GM12801 (cell line): Measurements from ENCODE around the gene LEPROT.

Source experiments
- CTCF ChIP-seq: IDR thresholded peaks from one replicate; pipeline ENCODE4 v1.5.1; 2011; ENCODE audit warnings: control low read depth; ENCODE audit not compliant: insufficient read length; ENCODE audit errors: extremely low read depth

The LEPROT gene

GRCh38 chr1:65456481-65456880 is 36.0 kb downstream of the LEPROT start:
- no peak for TF ChIP-seq CTCF

- no peak for TF ChIP-seq CTCF
Observed at GRCh38 chr1:65457868-65458267, 37.4 kb downstream of the LEPROT start.

- TF ChIP-seq CTCF = no peak
Observed at GRCh38 chr1:65458730-65459396, 38.4 kb downstream of the LEPROT start.

GRCh38 chr1:65459397-65459768 is 38.9 kb downstream of the LEPROT start:
- TF ChIP-seq CTCF = no peak

- TF ChIP-seq CTCF = no peak
Observed at GRCh38 chr1:65467536-65467935, 47.1 kb downstream of the LEPROT start.

- no peak for TF ChIP-seq CTCF
Observed at GRCh38 chr1:65469126-65469888, 48.8 kb downstream of the LEPROT start.

GRCh38 chr1:65469889-65470340 is 49.4 kb downstream of the LEPROT start:
- no peak for TF ChIP-seq CTCF
